CD1c-positive myeloid dendritic cell (primary cell): Measurements from ENCODE around the gene UBE2J1.
"Not testable (repeated sequence)": the region's sequence is repeated elsewhere in the genome, so short reads cannot be mapped to it uniquely, and the experiment has no call there.

Experiments
- DNase-seq: peaks from one replicate; pipeline ENCODE4 v3.0.0-alpha.2; 2016; ENCODE audit errors: extremely low spot score

The UBE2J1 gene

GRCh38 chr6:89320012-89320559, 32.4 kb downstream of the UBE2J1 start:
- DNase-seq, result no peak

DNA sequence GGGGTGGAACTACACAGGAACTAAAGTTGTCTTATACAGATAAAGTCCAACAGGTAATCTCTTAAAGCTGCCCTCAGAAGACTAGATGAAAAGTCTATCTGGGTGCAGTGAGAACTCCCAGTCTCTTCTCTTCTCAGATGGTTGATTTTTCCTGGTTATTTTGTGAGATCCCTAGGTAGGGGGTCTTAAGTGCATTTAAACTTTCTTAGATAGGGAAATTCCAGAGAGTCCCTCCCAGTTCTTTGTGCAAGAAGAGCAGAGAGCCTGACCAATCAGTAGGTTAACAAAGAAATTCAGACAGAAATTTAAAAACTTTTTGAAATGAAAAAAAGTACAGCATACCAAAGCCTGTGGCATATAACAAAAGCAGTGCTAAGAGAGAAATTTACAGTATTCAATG, 35.5 kb downstream of the UBE2J1 start:
- DNase-seq, result no peak

DNA sequence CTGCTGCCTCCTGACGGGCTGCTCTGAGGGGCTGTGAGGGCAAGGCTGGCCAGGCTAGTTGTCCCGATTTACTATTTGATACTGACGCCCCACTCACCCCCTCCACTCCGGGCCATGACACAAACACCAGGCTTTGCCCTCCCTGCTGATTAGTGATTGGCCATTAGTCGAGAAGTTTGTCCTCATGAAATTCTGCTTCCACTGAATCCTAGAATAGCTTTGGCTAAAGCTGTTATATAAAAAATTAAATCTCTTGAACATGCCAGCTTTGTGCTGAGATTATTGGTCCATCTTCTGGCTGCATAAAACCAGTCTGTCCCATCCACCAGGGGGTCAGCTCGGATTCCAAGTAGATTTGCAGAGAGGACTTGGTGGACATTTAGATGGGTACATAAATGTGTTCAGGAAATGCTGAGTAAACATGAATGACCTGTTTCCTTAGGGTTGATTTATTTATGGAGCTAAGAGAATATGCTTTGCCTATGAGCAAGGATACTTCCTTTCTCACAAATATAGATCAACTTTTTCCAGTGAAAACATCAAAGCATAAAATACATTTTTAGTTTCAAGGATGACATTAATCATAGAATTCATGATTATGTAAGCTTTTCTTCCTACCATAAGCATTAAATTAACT, 37.2 kb downstream of the UBE2J1 start, which contains the start of gene GABRR2:
Gene GABRR2, minus strand, starts transcription at position 51 of the 637 bp plus-strand sequence. CDS start 134 bp downstream, outside the sequence.
- no peak for DNase-seq

GRCh38 chr6:89314692-89315091, 37.8 kb downstream of the UBE2J1 start:
- DNase-seq, result no peak

GRCh38 chr6:89313006-89313405, 39.5 kb downstream of the UBE2J1 start:
- no peak for DNase-seq

DNA sequence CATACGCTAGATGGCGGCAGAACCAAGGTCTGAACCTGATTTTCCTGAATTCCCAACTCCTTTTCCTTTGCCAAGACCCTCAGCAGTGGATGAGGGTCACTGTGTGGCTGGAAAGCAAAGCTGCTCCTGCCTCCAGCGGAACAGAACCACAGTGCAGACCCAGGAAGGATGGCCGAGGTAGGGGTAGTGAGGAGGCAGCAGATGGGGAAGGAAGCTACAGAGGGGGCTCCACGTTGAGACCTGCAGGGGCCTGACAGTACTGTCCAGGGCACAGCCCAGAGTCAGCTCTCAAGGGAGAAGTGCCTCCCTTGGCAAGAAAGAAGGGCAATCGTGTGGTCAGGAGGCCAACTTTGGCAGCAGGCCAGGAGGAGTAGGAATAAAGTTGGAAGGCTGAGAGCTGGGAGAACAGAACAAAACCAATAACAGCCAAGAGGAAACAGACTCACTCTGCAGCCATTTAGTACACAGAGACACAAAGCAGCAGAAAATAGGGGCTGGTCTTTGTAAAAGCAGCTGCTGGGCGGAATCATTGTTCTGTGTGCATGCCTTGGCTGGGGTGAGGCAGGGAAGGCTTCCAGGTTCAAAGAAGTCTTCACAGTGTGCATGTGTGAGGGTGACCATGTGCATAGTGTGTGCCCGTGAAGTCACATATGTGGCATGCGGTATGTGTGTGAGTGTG, 40.5 kb downstream of the UBE2J1 start:
- DNase-seq, result peak; percentile 32

DNA sequence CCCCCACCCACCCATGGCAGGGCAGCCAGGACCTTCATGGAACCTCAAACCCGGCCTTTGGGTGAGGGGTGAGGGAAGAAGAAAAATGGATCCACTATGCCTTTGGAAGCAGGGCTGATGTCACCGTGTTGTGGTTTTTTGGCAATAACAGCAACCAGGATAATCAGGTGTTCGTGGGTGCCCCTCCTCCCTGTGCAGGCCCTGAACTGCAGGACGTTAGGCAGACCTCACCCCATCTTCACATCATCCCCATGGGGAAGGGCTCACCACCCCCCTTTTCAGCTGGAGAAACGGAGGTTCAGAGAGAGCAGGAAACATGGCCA, 41.0 kb downstream of the UBE2J1 start:
- no peak for DNase-seq

- DNase-seq, result peak; percentile 14
Observed at GRCh38 chr6:89310929-89311328, 41.6 kb downstream of the UBE2J1 start.

DNA sequence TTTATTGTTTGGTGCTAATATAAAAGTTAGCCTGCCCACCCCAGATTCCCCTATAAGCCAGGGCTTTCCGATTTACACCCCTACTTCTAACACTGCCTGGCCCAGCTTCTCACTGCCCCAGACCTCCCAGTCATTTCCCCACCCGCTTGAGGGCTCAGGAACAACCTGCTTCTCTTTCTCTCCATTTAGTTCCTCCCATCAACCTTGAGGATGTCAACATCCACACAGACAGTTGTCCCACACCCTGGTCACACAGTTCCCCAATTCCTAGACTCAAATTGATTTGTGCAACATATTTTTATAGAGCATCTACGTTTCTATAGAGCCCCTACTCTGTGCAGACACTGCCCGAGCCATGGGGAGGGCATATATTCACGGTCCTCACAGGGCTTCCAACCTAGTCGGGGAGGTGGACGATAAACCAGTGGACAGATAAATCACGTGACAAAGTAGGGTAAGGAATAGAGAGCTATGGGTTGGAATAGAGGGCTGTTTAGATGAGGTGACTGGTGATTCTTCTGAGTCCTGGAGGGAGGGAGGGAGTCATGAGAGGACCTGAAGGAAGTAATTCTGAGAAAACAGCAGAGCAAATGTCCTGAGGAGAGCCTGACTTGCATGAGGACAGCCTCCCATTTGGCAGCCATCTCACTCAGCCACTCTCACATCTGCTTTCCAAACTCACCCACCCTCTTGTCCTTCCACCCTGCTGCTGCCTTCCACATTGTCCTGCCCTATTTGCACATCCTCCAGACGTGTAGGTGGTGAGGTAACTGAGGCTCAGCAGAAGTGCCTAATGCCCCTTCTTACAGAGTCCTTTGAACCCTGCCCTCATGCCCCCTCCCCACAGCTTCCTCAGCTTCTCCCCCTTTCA, 43.8 kb downstream of the UBE2J1 start:
- peak; percentile 57 for DNase-seq

DNA sequence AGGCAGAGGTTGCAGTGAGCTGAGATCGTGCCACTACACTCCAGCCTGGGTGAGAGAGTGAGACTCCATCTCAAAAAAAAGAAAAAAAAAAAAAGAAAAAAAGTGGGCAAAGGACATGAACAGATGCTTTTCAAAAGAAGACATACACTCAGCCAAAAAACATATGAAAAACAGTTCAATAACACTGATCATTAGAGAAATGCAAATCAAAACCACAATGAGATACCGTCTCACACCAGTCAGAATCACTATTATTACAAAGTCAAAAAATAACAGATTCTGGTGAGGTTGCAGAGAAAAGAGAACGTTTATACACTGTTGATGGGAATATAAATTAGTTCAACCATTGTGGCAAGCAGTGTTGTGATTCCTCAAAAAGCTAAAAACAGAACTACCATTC, 48.0 kb downstream of the UBE2J1 start:
- DNase-seq, result not testable (repeated sequence)

GRCh38 chr6:89302936-89303335, 49.6 kb downstream of the UBE2J1 start:
- no peak for DNase-seq

DNA sequence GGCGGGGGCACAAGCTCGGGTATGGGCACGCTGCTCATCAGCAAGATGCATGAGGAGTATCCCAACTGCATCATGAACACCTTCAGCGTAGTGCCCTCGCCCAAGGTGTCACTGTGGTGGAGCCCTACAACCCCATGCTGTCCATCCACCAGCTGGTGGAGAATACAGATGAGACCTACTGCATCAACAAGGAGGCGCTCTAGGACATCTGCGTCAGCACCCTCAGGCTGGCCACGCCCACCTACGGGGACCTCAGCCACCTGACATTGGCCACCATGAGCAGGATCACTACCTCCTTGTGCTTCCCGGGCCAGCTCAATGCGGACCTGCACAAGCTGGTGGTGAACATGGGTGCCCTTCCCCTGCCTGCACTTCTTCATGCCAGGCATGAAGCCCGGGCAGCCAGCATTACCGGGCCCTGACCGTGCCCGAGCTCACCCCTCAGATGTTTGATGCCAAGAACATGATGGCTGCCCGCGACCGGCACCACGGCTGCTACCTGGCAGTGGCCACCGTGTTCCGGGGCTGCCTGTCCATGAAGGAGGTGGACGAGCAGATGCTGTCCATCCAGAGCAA, 50.2 kb downstream of the UBE2J1 start:
- no peak for DNase-seq

- DNase-seq, result no peak
Observed at GRCh38 chr6:89301586-89302194, 50.8 kb downstream of the UBE2J1 start.

DNA sequence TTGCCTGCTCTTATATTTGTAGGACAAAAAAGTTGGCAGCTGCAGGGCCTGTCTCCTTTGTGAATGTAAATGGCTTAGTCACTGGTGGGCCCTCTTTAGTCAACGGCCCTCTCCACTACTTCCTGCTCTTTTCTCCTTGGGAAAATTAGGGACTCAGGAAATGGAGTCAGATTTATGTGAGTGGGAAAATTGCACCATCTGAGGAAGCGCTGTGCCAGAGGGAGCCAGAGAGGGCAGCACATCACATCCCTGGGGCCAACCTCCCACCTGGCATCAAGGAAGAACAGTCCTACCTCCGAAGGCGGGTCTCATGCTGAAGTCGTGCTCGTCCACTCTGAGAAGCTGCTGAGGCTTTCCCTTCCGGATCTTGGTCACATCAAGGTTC, 53.1 kb downstream of the UBE2J1 start:
- DNase-seq, result no peak

DNA sequence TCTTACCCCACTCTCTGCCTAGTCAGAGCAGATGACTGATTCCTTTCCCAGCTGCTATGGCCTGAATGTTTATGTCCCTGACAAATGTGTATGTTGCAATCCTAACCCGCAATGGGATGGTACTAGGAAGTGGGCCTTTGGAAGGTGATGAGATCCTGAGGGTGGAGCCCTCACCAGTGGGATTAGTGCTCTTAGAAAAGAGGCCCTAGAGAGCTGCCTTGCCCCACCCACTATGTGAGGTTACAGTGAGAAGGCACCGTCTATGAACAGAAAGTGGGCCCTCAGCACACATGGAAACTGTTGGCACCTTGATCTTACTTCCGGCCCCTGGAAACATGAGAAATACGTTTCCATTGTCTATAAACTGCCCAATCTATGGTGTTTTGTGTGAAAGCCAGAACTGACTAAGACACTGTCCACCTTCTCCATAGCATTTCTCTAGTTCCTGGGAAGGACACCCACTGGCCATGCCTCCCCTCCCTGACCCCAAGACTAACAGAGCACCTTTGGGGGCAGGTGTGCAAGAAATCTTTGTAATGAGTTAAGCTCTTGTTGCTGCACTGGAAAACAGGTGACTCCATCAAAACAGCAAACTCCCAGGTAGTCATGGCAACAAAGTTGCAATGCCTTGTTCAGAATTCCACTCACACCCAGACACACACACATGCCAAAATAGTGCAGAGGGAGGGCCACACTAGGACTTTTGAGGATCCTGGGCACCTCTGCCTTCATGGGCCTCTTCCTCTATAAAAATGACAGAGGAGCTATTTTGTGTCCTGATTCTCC, 53.6 kb downstream of the UBE2J1 start:
- peak; percentile 39 for DNase-seq

DNA sequence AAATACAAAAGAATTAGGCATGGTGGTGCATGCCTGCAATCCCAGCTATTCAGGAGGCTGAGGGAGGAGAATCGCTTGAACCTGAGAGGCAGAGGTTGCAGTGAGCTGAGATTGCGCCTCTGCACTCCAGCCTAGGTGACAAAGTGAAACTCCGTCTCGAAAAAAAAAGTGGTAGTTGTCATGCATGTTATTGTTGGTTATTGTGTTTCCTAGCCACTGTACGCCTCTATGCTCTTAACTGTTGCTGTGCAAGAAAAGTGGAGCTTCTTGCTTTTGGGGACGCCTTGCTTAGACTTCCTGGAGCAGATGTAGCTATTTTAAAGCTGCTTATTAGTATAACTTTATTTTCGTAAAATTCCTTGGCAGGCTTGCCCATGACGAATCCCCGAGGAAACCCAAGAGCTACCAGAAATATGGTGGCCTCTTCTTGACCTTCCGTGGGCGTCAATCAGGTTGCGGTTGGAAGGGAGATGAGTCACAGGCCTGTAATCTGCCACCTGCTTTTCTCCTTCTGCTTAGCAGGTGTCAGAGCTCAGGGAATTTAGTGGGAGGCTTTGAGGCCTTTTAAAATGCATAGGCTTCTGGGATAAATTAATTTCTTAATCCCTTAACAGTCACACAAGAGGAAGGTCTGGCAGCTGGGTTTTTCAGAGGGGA, 54.7 kb downstream of the UBE2J1 start:
- peak; percentile 73 for DNase-seq

DNA sequence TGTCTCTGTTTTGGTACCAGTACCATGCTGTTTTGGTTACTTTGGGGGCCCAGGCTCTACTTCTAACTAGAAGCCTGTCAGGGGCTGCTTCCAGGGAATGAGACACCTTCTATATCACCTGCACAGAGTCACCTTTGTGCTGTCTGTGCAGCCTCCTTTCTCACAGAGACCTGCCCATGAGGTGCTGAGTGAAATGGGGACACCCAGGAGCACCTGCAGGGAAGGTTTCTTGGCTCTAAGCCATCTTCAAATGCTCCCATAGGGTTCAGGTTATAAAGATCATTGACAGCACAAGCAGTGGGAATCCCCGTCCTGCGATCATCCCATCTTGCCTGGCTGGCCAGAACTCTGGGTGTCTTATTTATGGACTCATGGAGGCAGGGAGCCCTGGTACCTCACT, 56.5 kb downstream of the UBE2J1 start:
- DNase-seq, result no peak

GRCh38 chr6:89295116-89295515, 57.4 kb downstream of the UBE2J1 start:
- not testable (repeated sequence) for DNase-seq

DNA sequence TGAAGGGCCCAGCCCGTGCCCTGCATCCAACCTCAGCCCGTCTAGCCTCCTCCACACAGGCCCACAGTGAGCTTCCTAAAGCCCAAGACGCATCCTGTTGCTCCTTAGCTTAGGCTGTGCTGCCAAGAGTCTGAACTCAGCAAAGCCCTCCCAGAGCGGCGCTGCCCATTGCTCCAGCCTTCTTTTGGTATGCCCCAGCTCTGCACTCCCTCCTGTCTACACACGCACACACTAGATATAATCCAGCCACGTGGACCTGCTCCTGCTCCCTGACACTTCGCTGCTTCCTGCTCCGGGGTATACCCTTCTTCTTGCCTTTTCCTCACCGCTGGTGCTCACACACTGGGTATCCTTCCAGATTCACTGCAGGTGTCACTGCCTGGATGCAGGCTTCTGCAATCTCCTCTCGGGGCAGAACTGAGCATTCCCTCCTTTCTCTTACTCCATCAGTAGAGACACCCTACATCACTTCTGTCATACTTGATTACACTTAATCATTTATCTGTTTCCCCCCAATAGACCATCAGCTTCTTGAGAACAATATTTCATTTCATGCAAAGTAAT, 61.2 kb downstream of the UBE2J1 start:
- DNase-seq, result no peak
